RWPE1 (cell line): Measurements from ENCODE around the gene POP7.

ENCODE experiments used
- CTCF ChIA-PET: fragments of 350-600 bp; sonication (Branson Sonifier 250); formaldehyde crosslinking; extraction: SDS; loops from one replicate; lab custom pipeline; 2021; lab: Yijun Ruan, JAX
- POLR2A ChIA-PET: fragments of 400-600 bp; formaldehyde crosslinking; extraction: SDS; loops from one replicate; lab custom pipeline; 2020; ENCODE audit warnings: antibody characterized with exemption; ENCODE audit not compliant: low non-redundant PET; lab: Yijun Ruan, JAX
- DNase-seq: peaks from one replicate; pipeline ENCODE4 v3.0.0; 2012; ENCODE audit warnings: low spot score
- H3K27ac ChIP-seq: fragments of 450-650 bp; 2 replicates; pipeline ENCODE4 v1.5.1; 2017
- CTCF ChIP-seq: fragments of 450-650 bp; conservative IDR thresholded peaks from 2 replicates; pipeline ENCODE4 v1.5.1; 2017; ENCODE audit warnings: low read depth, mild to moderate bottlenecking

The POP7 gene

DNA sequence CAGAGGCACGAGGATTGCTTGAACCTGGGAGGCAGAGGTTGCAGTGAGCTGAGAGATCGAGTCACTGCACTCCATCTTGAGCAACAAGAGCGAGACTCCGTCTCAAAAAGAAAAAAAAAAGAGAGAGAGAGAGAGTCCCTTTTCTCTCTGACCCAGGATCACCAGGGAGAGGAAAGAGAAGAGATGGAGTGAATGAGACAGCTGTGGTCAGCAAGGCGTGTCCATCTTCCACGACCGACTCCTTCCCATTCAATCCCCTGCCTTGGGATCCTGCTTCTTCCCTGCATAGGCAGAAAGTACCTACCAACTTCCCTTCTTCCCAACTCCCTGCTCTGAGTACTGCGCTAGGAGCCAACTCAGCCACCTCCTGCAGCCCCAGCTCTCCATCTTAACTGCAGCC, 22.3 kb downstream of the POP7 start:
- ChIA-PET CTCF (interaction anchor here (0.8 to 1.0 kb wide), 2 partner anchors 123 to 277 kb away, joined by 3 read pairs; no protein-coding TSS in a partner anchor), POLR2A (no interaction called here)
- no peak for DNase-seq
- no peak for TF ChIP-seq CTCF
- H3K27ac ChIP-seq: no peak overlapping the region

DNA sequence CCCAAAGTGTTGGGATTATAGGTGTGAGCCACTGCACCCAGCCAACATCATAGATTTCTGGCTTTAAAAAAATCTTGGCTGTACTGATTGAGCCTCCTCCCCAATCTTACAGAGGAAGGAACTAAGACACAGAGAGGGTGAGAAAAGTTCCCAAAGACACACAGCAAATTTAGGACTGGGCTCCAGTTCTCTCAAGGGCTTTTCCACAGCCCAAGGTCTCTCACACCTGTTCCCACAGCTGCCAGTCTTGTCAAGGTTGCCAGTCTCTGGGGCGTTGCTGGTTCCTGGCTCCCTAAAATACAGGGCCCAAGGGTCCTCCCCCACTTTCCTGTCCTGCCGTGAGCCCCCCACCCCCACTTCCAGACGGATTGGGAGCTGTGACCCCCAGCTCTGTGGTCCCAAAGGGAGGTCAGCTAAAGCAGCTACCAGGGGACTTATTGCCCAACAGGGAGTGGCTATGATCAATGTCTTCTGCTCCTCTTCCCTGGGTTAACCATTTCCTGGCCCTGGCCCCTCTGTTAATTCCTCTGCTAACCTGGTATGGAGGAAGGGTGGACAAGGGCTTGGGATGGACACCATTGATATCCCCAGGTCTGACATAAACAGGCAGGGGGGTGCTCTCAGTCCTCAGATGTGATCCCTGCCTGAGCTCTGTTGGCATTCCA, 24.3 kb downstream of the POP7 start:
- no peak overlapping the region for H3K27ac ChIP-seq
- CTCF ChIA-PET: no interaction called here
- DNase-seq: no peak
- POLR2A ChIA-PET: no interaction called here
- no peak for TF ChIP-seq CTCF

- no peak overlapping the region for H3K27ac ChIP-seq
- no peak for TF ChIP-seq CTCF
- ChIA-PET POLR2A (no interaction called here), CTCF (interaction anchor here (0.5 to 0.6 kb wide), 2 partner anchors 15 to 47 kb away, joined by 3 to 5 read pairs; no protein-coding TSS in a partner anchor)
- no peak for DNase-seq
Observed at GRCh38 chr7:100731937-100732636, 26.2 kb downstream of the POP7 start.

GRCh38 chr7:100735730-100736129, 29.8 kb downstream of the POP7 start:
- DNase-seq: no peak
- no peak for TF ChIP-seq CTCF
- H3K27ac ChIP-seq: no peak overlapping the region
- ChIA-PET CTCF (interaction anchor here (0.6 kb wide), 1 partner anchor 29 kb away, joined by 6 read pairs; no protein-coding TSS in a partner anchor), POLR2A (no interaction called here)

GRCh38 chr7:100736671-100737070, 30.8 kb downstream of the POP7 start:
- no peak overlapping the region for H3K27ac ChIP-seq
- ChIA-PET POLR2A (no interaction called here), CTCF (no interaction called here)
- DNase-seq: no peak
- TF ChIP-seq CTCF: no peak

- no peak for DNase-seq
- TF ChIP-seq CTCF: no peak
- H3K27ac ChIP-seq: no peak overlapping the region
- POLR2A ChIA-PET: no interaction called here
- CTCF ChIA-PET: no interaction called here
Observed at GRCh38 chr7:100739934-100740333, 34.0 kb downstream of the POP7 start.
